LNCaP clone FGC (cell line): ENCODE data around the gene TPRG1.
A peak's percentile ranks its signal among the peaks of the same experiment; 100 is the strongest.

Experiments
- DNase-seq: peaks from one replicate; pipeline ENCODE4 v3.0.0-alpha.2; 2011; ENCODE audit warnings: low read depth
- H3K4me3 ChIP-seq: 2 replicates; pipeline ENCODE4 v1.5.1; 2011; ENCODE audit warnings: mild to moderate bottlenecking, low read depth, low read length, control low read depth
- CTCF ChIP-seq: IDR thresholded peaks from 2 replicates; pipeline ENCODE4 v1.5.1; 2012; ENCODE audit warnings: mild to moderate bottlenecking; ENCODE audit not compliant: control insufficient read depth, insufficient read depth; ENCODE audit errors: extremely low read depth

TPRG1 gene

GRCh38 chr3:189301479-189301878, 129.7 kb downstream of the TPRG1 start:
- no peak overlapping the region for H3K4me3 ChIP-seq
- DNase-seq, result no peak
- TF ChIP-seq CTCF, result no peak

- peak; percentile 58 for DNase-seq
- no peak overlapping the region for H3K4me3 ChIP-seq
- no peak for TF ChIP-seq CTCF
These were observed 131.8 kb downstream of the TPRG1 start for GRCh38 chr3:189303584-189303983.

- TF ChIP-seq CTCF, result no peak
- DNase-seq, result peak; percentile 99
These were observed 132.9 kb downstream of the TPRG1 start for GRCh38 chr3:189304465-189305351.

GRCh38 chr3:189305412-189305811, 133.6 kb downstream of the TPRG1 start:
- no peak overlapping the region for H3K4me3 ChIP-seq
- TF ChIP-seq CTCF, result no peak
- no peak for DNase-seq

More at GRCh38 chr3:189304465-189305351, 132.9 kb downstream of the TPRG1 start:
- peak overlapping the region; percentile 27 for H3K4me3 ChIP-seq

GRCh38 chr3:189307963-189308362, 136.2 kb downstream of the TPRG1 start:
- no peak for TF ChIP-seq CTCF
- no peak overlapping the region for H3K4me3 ChIP-seq
- no peak for DNase-seq

- no peak overlapping the region for H3K4me3 ChIP-seq
- no peak for TF ChIP-seq CTCF
- DNase-seq, result no peak
These were observed 136.8 kb downstream of the TPRG1 start for GRCh38 chr3:189308608-189309007.
